Ovary (tissue), 3 donors: ENCODE results near the gene PARP3.
"Not testable (repeated sequence)": the region's sequence is repeated elsewhere in the genome, so short reads cannot be mapped to it uniquely, and the experiment has no call there.

Experiments used
- POLR2A ChIP-seq: fragments of 450-650 bp; IDR thresholded peaks from one replicate; pipeline ENCODE4 v1.6.1; 2017; ENCODE audit warnings: antibody characterized with exemption, mild to moderate bottlenecking, moderate library complexity
- TF ChIP-seq, protein P1 (sequence below), 3 donors: fragments of 450-650 bp in 2 of 3; fragments of 200-600 bp in 1 of 3; IDR thresholded peaks; one replicate each; pipeline versions ENCODE4 v1.5.1 to v1.8.0; 2016 to 2022; ENCODE audit warnings: antibody characterized with exemption in 3 of 3, mild to moderate bottlenecking in 1 of 3
- donor health status: DM: no; HTN: no; CAD: no.

DNA sequence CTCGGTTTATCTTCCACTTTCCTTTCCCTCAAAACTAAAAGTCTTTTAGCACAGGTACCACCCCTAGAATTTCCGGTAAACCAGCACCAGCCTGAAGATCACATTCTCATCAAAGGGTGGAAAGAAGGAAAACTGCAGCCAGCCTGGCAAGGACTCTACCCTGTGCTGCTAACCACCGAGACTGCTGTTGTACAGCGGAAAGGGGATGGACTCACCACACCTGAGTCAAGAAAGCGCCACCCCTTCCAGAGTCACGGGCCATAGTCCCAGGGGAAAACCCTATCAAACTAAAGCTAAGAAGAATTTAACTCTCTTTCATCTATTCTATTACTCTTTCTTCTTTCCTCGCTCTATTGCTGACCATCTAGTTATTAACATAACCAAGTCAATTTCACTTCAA lies 42.1 kb upstream of the PARP3 start:
- TF ChIP-seq, protein P1, sequence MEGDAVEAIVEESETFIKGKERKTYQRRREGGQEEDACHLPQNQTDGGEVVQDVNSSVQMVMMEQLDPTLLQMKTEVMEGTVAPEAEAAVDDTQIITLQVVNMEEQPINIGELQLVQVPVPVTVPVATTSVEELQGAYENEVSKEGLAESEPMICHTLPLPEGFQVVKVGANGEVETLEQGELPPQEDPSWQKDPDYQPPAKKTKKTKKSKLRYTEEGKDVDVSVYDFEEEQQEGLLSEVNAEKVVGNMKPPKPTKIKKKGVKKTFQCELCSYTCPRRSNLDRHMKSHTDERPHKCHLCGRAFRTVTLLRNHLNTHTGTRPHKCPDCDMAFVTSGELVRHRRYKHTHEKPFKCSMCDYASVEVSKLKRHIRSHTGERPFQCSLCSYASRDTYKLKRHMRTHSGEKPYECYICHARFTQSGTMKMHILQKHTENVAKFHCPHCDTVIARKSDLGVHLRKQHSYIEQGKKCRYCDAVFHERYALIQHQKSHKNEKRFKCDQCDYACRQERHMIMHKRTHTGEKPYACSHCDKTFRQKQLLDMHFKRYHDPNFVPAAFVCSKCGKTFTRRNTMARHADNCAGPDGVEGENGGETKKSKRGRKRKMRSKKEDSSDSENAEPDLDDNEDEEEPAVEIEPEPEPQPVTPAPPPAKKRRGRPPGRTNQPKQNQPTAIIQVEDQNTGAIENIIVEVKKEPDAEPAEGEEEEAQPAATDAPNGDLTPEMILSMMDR (IDR thresholded peaks at IDR 0.05) = not testable (repeated sequence)
- not testable (repeated sequence) for TF ChIP-seq POLR2A
